Measurements from ENCODE around the gene FAM107B. TPM values are rescaled to one million over a fixed set of nuclear protein-coding genes. Genes with fewer than 3 reads are reported as not detected.

The FAM107B gene
- total RNA-seq, 1 experiment from 2014 or later = 158 TPM

GRCh38 chr10:14737808-14738545 lies 36.7 kb downstream of the FAM107B start:
- H3K4me3 ChIP-seq (ENCODE audit: low read length) = no peak overlapping the region
- no peak for DNase-seq
- no peaks in the 10 kb centered on the region for H3K9me2 ChIP-seq (replicated peaks; ENCODE audit: insufficient read depth, low read length)
- no peaks in the 10 kb centered on the region for H3K27me3 ChIP-seq (ENCODE audit: low read length)
- H3K9me3 ChIP-seq (ENCODE audit: low read length) = no peaks in the 10 kb centered on the region
- H3K4me1 ChIP-seq (ENCODE audit: low read length) = peaks cover 29% of the 10 kb centered on the region
- H3K27ac ChIP-seq (ENCODE audit: low read length) = no peak overlapping the region
- H3K36me3 ChIP-seq (ENCODE audit: insufficient read depth, low read length) = no peaks in the 10 kb centered on the region
- H4K20me1 ChIP-seq (ENCODE audit: insufficient read depth, low read depth, low read length) = no peaks in the 10 kb centered on the region
- H3K9ac ChIP-seq (ENCODE audit: low read length) = no peak overlapping the region
- no peak overlapping the region for H3K4me2 ChIP-seq (ENCODE audit: low read depth, low read length, poor library complexity, severe bottlenecking)
- no peak overlapping the region for H2AFZ ChIP-seq (ENCODE audit: low read length)
- no peaks in the 10 kb centered on the region for H3K79me2 ChIP-seq (ENCODE audit: low read length)

- no peak overlapping the region for H3K4me3 ChIP-seq (ENCODE audit: low read length)
- H3K9ac ChIP-seq (ENCODE audit: low read length) = no peak overlapping the region
- DNase-seq = no peak
- no peaks in the 10 kb centered on the region for H3K9me3 ChIP-seq (ENCODE audit: low read length)
- no peaks in the 10 kb centered on the region for H3K79me2 ChIP-seq (ENCODE audit: low read length)
- no peaks in the 10 kb centered on the region for H3K27me3 ChIP-seq (ENCODE audit: low read length)
- H3K4me1 ChIP-seq (ENCODE audit: low read length) = peaks cover 16% of the 10 kb centered on the region
- H2AFZ ChIP-seq (ENCODE audit: low read length) = no peak overlapping the region
- no peaks in the 10 kb centered on the region for H3K36me3 ChIP-seq (ENCODE audit: insufficient read depth, low read length)
- H3K4me2 ChIP-seq (ENCODE audit: low read depth, low read length, poor library complexity, severe bottlenecking) = no peak overlapping the region
- no peaks in the 10 kb centered on the region for H3K9me2 ChIP-seq (replicated peaks; ENCODE audit: insufficient read depth, low read length)
- H4K20me1 ChIP-seq (ENCODE audit: insufficient read depth, low read depth, low read length) = no peaks in the 10 kb centered on the region
- no peak overlapping the region for H3K27ac ChIP-seq (ENCODE audit: low read length)
Observed at GRCh38 chr10:14736600-14737081, 38.1 kb downstream of the FAM107B start.

DNA sequence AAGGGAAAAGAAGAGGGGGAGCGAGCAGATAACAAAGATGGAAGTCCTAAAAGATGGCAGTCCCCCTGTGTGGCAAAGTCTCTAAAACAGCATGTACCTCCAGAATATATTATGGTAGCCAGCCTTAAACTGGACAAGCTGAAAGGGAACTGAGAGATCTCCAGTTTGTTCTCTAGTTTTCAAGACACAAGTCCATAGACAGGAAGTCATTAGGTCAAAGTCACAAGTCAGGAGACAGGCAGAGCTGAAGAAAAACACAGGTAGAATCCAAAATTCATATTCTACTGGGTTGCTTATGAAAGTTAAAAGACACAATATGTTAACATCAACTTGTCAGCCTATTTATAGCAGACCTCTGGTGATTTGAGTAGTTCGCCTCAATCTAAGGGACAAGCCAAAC lies 38.7 kb downstream of the FAM107B start:
- DNase-seq = no peak
- no peaks in the 10 kb centered on the region for H3K9me3 ChIP-seq (ENCODE audit: low read length)
- H2AFZ ChIP-seq (ENCODE audit: low read length) = no peak overlapping the region
- no peak overlapping the region for H3K4me2 ChIP-seq (ENCODE audit: low read depth, low read length, poor library complexity, severe bottlenecking)
- H3K27me3 ChIP-seq (ENCODE audit: low read length) = no peaks in the 10 kb centered on the region
- no peaks in the 10 kb centered on the region for H4K20me1 ChIP-seq (ENCODE audit: insufficient read depth, low read depth, low read length)
- H3K27ac ChIP-seq (ENCODE audit: low read length) = no peak overlapping the region
- no peaks in the 10 kb centered on the region for H3K9me2 ChIP-seq (replicated peaks; ENCODE audit: insufficient read depth, low read length)
- no peak overlapping the region for H3K4me3 ChIP-seq (ENCODE audit: low read length)
- peaks cover 11% of the 10 kb centered on the region for H3K4me1 ChIP-seq (ENCODE audit: low read length)
- H3K79me2 ChIP-seq (ENCODE audit: low read length) = no peaks in the 10 kb centered on the region
- H3K36me3 ChIP-seq (ENCODE audit: insufficient read depth, low read length) = no peaks in the 10 kb centered on the region
- H3K9ac ChIP-seq (ENCODE audit: low read length) = no peak overlapping the region

GRCh38 chr10:14731875-14732512 lies 42.7 kb downstream of the FAM107B start:
- no peaks in the 10 kb centered on the region for H3K9me3 ChIP-seq (ENCODE audit: low read length)
- H3K4me2 ChIP-seq (ENCODE audit: low read depth, low read length, poor library complexity, severe bottlenecking) = no peak overlapping the region
- no peak overlapping the region for H3K9ac ChIP-seq (ENCODE audit: low read length)
- no peaks in the 10 kb centered on the region for H3K79me2 ChIP-seq (ENCODE audit: low read length)
- no peak for DNase-seq
- no peaks in the 10 kb centered on the region for H4K20me1 ChIP-seq (ENCODE audit: insufficient read depth, low read depth, low read length)
- no peaks in the 10 kb centered on the region for H3K9me2 ChIP-seq (replicated peaks; ENCODE audit: insufficient read depth, low read length)
- H3K4me3 ChIP-seq (ENCODE audit: low read length) = no peak overlapping the region
- H3K36me3 ChIP-seq (ENCODE audit: insufficient read depth, low read length) = no peaks in the 10 kb centered on the region
- H3K27me3 ChIP-seq (ENCODE audit: low read length) = no peaks in the 10 kb centered on the region
- no peak overlapping the region for H3K27ac ChIP-seq (ENCODE audit: low read length)
- H3K4me1 ChIP-seq (ENCODE audit: low read length) = no peaks in the 10 kb centered on the region; the same call in 1 of the 2 replicates
- H2AFZ ChIP-seq (ENCODE audit: low read length) = no peak overlapping the region

- no peaks in the 10 kb centered on the region for H3K4me1 ChIP-seq (ENCODE audit: low read length)
- DNase-seq = no peak
- H2AFZ ChIP-seq (ENCODE audit: low read length) = no peak overlapping the region
- H3K9me3 ChIP-seq (ENCODE audit: low read length) = no peaks in the 10 kb centered on the region
- H3K27ac ChIP-seq (ENCODE audit: low read length) = no peak overlapping the region
- no peaks in the 10 kb centered on the region for H3K36me3 ChIP-seq (ENCODE audit: insufficient read depth, low read length)
- H3K27me3 ChIP-seq (ENCODE audit: low read length) = no peaks in the 10 kb centered on the region
- no peaks in the 10 kb centered on the region for H3K9me2 ChIP-seq (replicated peaks; ENCODE audit: insufficient read depth, low read length)
- H4K20me1 ChIP-seq (ENCODE audit: insufficient read depth, low read depth, low read length) = no peaks in the 10 kb centered on the region
- no peak overlapping the region for H3K4me2 ChIP-seq (ENCODE audit: low read depth, low read length, poor library complexity, severe bottlenecking)
- no peak overlapping the region for H3K4me3 ChIP-seq (ENCODE audit: low read length)
- no peak overlapping the region for H3K9ac ChIP-seq (ENCODE audit: low read length)
- H3K79me2 ChIP-seq (ENCODE audit: low read length) = no peaks in the 10 kb centered on the region
Observed at GRCh38 chr10:14728346-14728745, 46.4 kb downstream of the FAM107B start.

GRCh38 chr10:14727924-14728323 lies 46.8 kb downstream of the FAM107B start:
- Histone ChIP-seq H3K4me2 (ENCODE audit: low read depth, low read length, poor library complexity, severe bottlenecking) (no peak overlapping the region), H3K27ac (ENCODE audit: low read length) (no peak overlapping the region), H3K4me1 (ENCODE audit: low read length) (no peaks in the 10 kb centered on the region), H3K4me3 (ENCODE audit: low read length) (no peak overlapping the region), H3K9me3 (ENCODE audit: low read length) (no peaks in the 10 kb centered on the region), H2AFZ (ENCODE audit: low read length) (no peak overlapping the region), H3K27me3 (ENCODE audit: low read length) (no peaks in the 10 kb centered on the region), H3K79me2 (ENCODE audit: low read length) (no peaks in the 10 kb centered on the region), H3K36me3 (ENCODE audit: insufficient read depth, low read length) (no peaks in the 10 kb centered on the region), H3K9ac (ENCODE audit: low read length) (no peak overlapping the region), H4K20me1 (ENCODE audit: insufficient read depth, low read depth, low read length) (no peaks in the 10 kb centered on the region), H3K9me2 (replicated peaks; ENCODE audit: insufficient read depth, low read length) (no peaks in the 10 kb centered on the region)
- DNase-seq = no peak

DNA sequence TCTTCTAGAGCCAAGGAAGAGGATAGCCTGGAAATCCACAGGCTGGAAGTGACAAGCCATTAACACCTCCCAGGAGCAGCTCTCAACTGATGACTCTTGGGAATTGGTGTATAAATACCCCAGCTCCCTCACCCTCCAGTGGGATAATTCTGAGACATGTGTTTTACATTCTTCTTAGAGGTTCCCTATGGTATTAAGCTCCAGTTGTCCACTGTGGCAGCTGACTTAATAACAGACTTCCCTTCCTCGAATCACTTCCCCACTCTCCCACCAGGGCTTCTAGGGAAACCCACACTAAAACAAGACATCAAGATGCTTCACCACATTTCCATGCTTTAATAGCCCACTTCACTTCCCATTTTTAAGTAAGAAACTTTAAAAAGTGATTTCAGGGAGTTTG lies 47.2 kb downstream of the FAM107B start:
- DNase-seq = no peak
- Histone ChIP-seq H3K36me3 (ENCODE audit: insufficient read depth, low read length) (no peaks in the 10 kb centered on the region), H3K79me2 (ENCODE audit: low read length) (no peaks in the 10 kb centered on the region), H3K27me3 (ENCODE audit: low read length) (no peaks in the 10 kb centered on the region), H3K27ac (ENCODE audit: low read length) (no peak overlapping the region), H3K9me2 (replicated peaks; ENCODE audit: insufficient read depth, low read length) (no peaks in the 10 kb centered on the region), H3K4me2 (ENCODE audit: low read depth, low read length, poor library complexity, severe bottlenecking) (no peak overlapping the region), H3K4me3 (ENCODE audit: low read length) (no peak overlapping the region), H2AFZ (ENCODE audit: low read length) (no peak overlapping the region), H3K4me1 (ENCODE audit: low read length) (no peaks in the 10 kb centered on the region), H3K9me3 (ENCODE audit: low read length) (no peaks in the 10 kb centered on the region), H4K20me1 (ENCODE audit: insufficient read depth, low read depth, low read length) (no peaks in the 10 kb centered on the region), H3K9ac (ENCODE audit: low read length) (no peak overlapping the region)

- Histone ChIP-seq H3K4me2 (ENCODE audit: low read depth, low read length, poor library complexity, severe bottlenecking) (no peak overlapping the region), H3K4me1 (ENCODE audit: low read length) (no peaks in the 10 kb centered on the region), H3K27ac (ENCODE audit: low read length) (no peak overlapping the region), H3K79me2 (ENCODE audit: low read length) (no peaks in the 10 kb centered on the region), H2AFZ (ENCODE audit: low read length) (no peak overlapping the region), H3K9me2 (replicated peaks; ENCODE audit: insufficient read depth, low read length) (no peaks in the 10 kb centered on the region), H3K9me3 (ENCODE audit: low read length) (no peaks in the 10 kb centered on the region), H3K9ac (ENCODE audit: low read length) (no peak overlapping the region), H3K4me3 (ENCODE audit: low read length) (no peak overlapping the region), H3K27me3 (ENCODE audit: low read length) (no peaks in the 10 kb centered on the region), H4K20me1 (ENCODE audit: insufficient read depth, low read depth, low read length) (no peaks in the 10 kb centered on the region), H3K36me3 (ENCODE audit: insufficient read depth, low read length) (no peaks in the 10 kb centered on the region)
- no peak for DNase-seq
Observed at GRCh38 chr10:14724931-14725330, 49.8 kb downstream of the FAM107B start.

All from Karpas-422 (cell line).